Endothelial cell of umbilical vein (primary cell): ENCODE results near the gene CCSAP. TPM values are rescaled to one million over a fixed set of nuclear protein-coding genes. Genes with fewer than 3 reads are reported as not detected.

Source experiments
- BruUV-seq: library from RNA; stranded (reverse); fragments of 400-500 nt; replicated peaks from 2 replicates; lab custom pipeline; 2021; lab: Mats Ljungman, UMichigan
- CTCF ChIA-PET: fragments of 300-600, 350-600 bp; sonication (Branson Sonifier 250); formaldehyde crosslinking; loops from one replicate; lab custom pipeline; 2021; ENCODE audit warnings: antibody characterized with exemption, inconsistent platforms; lab: Charles Lee
- POLR2A ChIA-PET: fragments of 300-600, 350-600 bp; sonication (Branson Sonifier 250); formaldehyde crosslinking; loops from one replicate; lab custom pipeline; 2021; ENCODE audit warnings: antibody characterized with exemption, inconsistent platforms; lab: Charles Lee
- DNase-seq: peaks from one replicate; pipeline ENCODE4 v3.0.0-alpha.2; 2011; ENCODE audit warnings: low read depth, low spot score
- FAIRE-seq: peaks from 2 replicates; lab custom pipeline; 2011; peaks lifted over from hg19 to GRCh38; lab: Jason Lieb, UNC
- H2AFZ ChIP-seq: 2 replicates; pipeline ENCODE4 v1.6.0; 2012; ENCODE audit warnings: low read depth, low read length, control low read depth, inconsistent platforms
- H3K27ac ChIP-seq: 2 replicates; pipeline ENCODE4 v1.5.1; 2011; ENCODE audit warnings: low read depth, mild to moderate bottlenecking, control low read depth, low read length, moderate library complexity; ENCODE audit not compliant: insufficient read depth
- H3K27me3 ChIP-seq, 2 experiments: 2 replicates each; pipeline versions ENCODE4 v1.6.0 to v1.6.1; 2011; ENCODE audit warnings: low read length in 2 of 2, mixed read lengths in 1 of 2; ENCODE audit not compliant: control insufficient read depth in 2 of 2, insufficient read depth in 2 of 2
- H3K36me3 ChIP-seq, 2 experiments: 2 replicates in 1 of 2; 3 replicates in 1 of 2; pipeline ENCODE4 v1.5.1; 2011; ENCODE audit warnings: low read length in 2 of 2, mild to moderate bottlenecking in 1 of 2, moderate library complexity in 1 of 2; ENCODE audit not compliant: control insufficient read depth in 2 of 2, insufficient read depth in 2 of 2; ENCODE audit errors: extremely low read depth in 1 of 2
- H3K4me1 ChIP-seq: 3 replicates; pipeline ENCODE4 v1.5.1; 2011; ENCODE audit warnings: mild to moderate bottlenecking, low read length; ENCODE audit not compliant: control insufficient read depth, insufficient read depth; ENCODE audit errors: extremely low read depth
- H3K4me2 ChIP-seq: 2 replicates; pipeline ENCODE4 v1.6.1; 2011; ENCODE audit warnings: low read length, control low read depth, mixed read lengths; ENCODE audit not compliant: insufficient read depth
- H3K4me3 ChIP-seq, 3 experiments: fragments of 200-600 bp in 1 of 3; sonication (generic), shearing (Covaris generic) in 1 of 3; replicated peaks in 1 of 3; 2 replicates each; pipeline ENCODE4 v1.5.1; 2011 to 2016; ENCODE audit warnings: control low read depth in 3 of 3, low read length in 3 of 3, mild to moderate bottlenecking in 2 of 3, inconsistent platforms in 1 of 3, low read depth in 1 of 3, moderate library complexity in 1 of 3; ENCODE audit not compliant: insufficient read depth in 1 of 3
- H3K79me2 ChIP-seq: 2 replicates; pipeline ENCODE4 v1.6.0; 2012; ENCODE audit warnings: low read length, inconsistent platforms; ENCODE audit not compliant: control insufficient read depth, insufficient read depth
- H3K9ac ChIP-seq: replicated peaks from 2 replicates; pipeline ENCODE3; 2011; ENCODE audit warnings: low read length, control low read depth; ENCODE audit not compliant: insufficient read depth; ENCODE audit errors: extremely low read depth
- H3K9me1 ChIP-seq: replicated peaks from 3 replicates; pipeline ENCODE4 v1.6.0; 2011; ENCODE audit warnings: mild to moderate bottlenecking, low read length; ENCODE audit not compliant: control insufficient read depth, insufficient read depth; ENCODE audit errors: extremely low read depth
- H3K9me3 ChIP-seq: replicated peaks from 2 replicates; pipeline ENCODE4 v1.5.1; 2012; ENCODE audit warnings: low read length, inconsistent platforms; ENCODE audit not compliant: control insufficient read depth, insufficient read depth
- H4K20me1 ChIP-seq: replicated peaks from 2 replicates; pipeline ENCODE3; 2011; ENCODE audit warnings: mild to moderate bottlenecking, low read length; ENCODE audit not compliant: control insufficient read depth, insufficient read depth; ENCODE audit errors: extremely low read depth
- EZH2 ChIP-seq: IDR thresholded peaks from 2 replicates; pipeline ENCODE4 v1.6.1; 2012; ENCODE audit warnings: borderline replicate concordance, low read depth, mild to moderate bottlenecking, moderate library complexity, low read length, inconsistent platforms; ENCODE audit not compliant: severe bottlenecking
- FOS ChIP-seq: IDR thresholded peaks from 2 replicates; pipeline ENCODE4 v1.6.1; 2011; ENCODE audit warnings: mild to moderate bottlenecking, low read length, moderate library complexity, borderline replicate concordance; ENCODE audit not compliant: insufficient read depth
- GATA2 ChIP-seq: IDR thresholded peaks from 2 replicates; pipeline ENCODE4 v1.7.0; 2011; ENCODE audit warnings: low read depth, mild to moderate bottlenecking, moderate library complexity, mixed read lengths, low read length; ENCODE audit not compliant: insufficient read length, insufficient read depth
- JUN ChIP-seq: IDR thresholded peaks from 2 replicates; pipeline ENCODE4 v1.6.1; 2011; ENCODE audit warnings: borderline replicate concordance, low read depth; ENCODE audit not compliant: insufficient read length, insufficient read depth
- MYC ChIP-seq: IDR thresholded peaks from one replicate; pipeline ENCODE4 v1.6.1; 2011; ENCODE audit warnings: mild to moderate bottlenecking, low read depth, low read length
- POLR2A ChIP-seq: IDR thresholded peaks from 2 replicates; pipeline ENCODE4 v1.6.1; 2012; ENCODE audit warnings: low read depth, mild to moderate bottlenecking, control low read depth, low read length
- POLR2AphosphoS5 ChIP-seq: IDR thresholded peaks from 2 replicates; pipeline ENCODE4 v1.6.1; 2012; ENCODE audit warnings: low read depth, mild to moderate bottlenecking, control low read depth, low read length, moderate library complexity; ENCODE audit not compliant: insufficient read depth
- dilution Hi-C: fragments of 300-500 bp; cut with MboI; formaldehyde crosslinking; loops from one replicate; pipeline ENCODE4 v1.15.0; 2019; ENCODE audit warnings: low sequenced_read_pairs; ENCODE audit not compliant: extremely low pct_ligation_motif_present
- intact Hi-C: fragments of 100-400 bp; cut with micrococcal nuclease; formaldehyde crosslinking; loops from one replicate; pipeline ENCODE4 v1.10.0; 2022
- polyA plus RNA-seq, 4 experiments: library from polyadenylated mRNA; depleted of rRNA in 3 of 4; stranded (reverse) in 3 of 4; unstranded in 1 of 4; fragments of >200 nt; gene quantifications; 2 replicates each; pipeline versions ENCODE4 v1.2.1 to v1.2.3, GENCODE V29; 2011 to 2012; ENCODE audit warnings: missing spikeins in 1 of 4
- total RNA-seq: library from RNA; stranded (reverse); gene quantifications from 2 replicates; pipeline ENCODE4 v1.2.3, GENCODE V29; 2021
- TF ChIP-seq, protein P1 (sequence below), 2 donors: IDR thresholded peaks; 1 replicate in 1 of 2; 2 replicates in 1 of 2; pipeline ENCODE4 v1.5.1; 2011; ENCODE audit warnings: low read length in 2 of 2, mild to moderate bottlenecking in 2 of 2, moderate library complexity in 2 of 2, control low read depth in 1 of 2, inconsistent platforms in 1 of 2, low read depth in 1 of 2; ENCODE audit not compliant: insufficient read depth in 1 of 2; ENCODE audit errors: extremely low read depth in 1 of 2
- TF ChIP-seq, protein P2 (sequence below): IDR thresholded peaks from 2 replicates; pipeline ENCODE4 v1.6.1; 2011; ENCODE audit not compliant: insufficient read depth, insufficient read length

Gene CCSAP
- total and polyA plus RNA-seq, 2 donors (not counting 3 experiments of a cell fraction or from before 2014, with no cell fraction given) = 1.3 to 5.7 TPM

DNA sequence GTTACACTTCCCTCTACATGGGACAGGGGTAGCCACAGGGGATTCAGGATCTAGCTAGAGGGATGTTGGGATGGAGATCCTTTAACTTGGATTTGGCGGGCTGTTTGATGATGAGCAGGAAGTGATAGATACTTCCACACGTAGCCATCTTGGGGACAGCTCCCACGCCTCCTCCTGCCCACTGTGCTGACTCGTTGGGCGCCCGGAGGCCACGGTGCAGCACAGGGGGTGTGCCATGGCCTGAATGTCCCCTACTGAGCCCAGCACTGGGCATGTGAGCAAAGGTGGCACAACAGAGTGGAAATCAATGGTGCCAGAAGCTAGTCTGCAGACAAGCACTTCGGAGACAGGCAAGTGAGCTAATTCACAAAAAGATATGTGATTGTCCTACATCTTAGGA is 31.6 kb upstream of the CCSAP start:
- Histone ChIP-seq H3K36me3 (no peaks in the 10 kb centered on the region), H3K9ac (no peak overlapping the region), H4K20me1 (no peaks in the 10 kb centered on the region), H3K27me3 (peaks cover 2% of the 10 kb centered on the region in 2 experiments), H2AFZ (no peak overlapping the region), H3K4me2 (no peak overlapping the region), H3K27ac (no peak overlapping the region), H3K4me1 (no peaks in the 10 kb centered on the region), H3K9me1 (no peaks in the 10 kb centered on the region), H3K9me3 (no peaks in the 10 kb centered on the region), H3K79me2 (no peaks in the 10 kb centered on the region), H3K4me3 (no peak overlapping the region)
- DNase-seq (no peak), FAIRE-seq (no peak)
- ChIA-PET POLR2A (no interaction called here), CTCF (interaction anchor here (1.1 kb wide), 2 partner anchors 10 to 11 kb away, joined by 3 read pairs; no protein-coding TSS in a partner anchor)
- intact Hi-C loops (no loop called here), dilution Hi-C loops (no loop called here)
- no TSS peak for BruUV-seq
- TF ChIP-seq POLR2AphosphoS5 (no peak), POLR2A (no peak)
- TF ChIP-seq, protein P1, sequence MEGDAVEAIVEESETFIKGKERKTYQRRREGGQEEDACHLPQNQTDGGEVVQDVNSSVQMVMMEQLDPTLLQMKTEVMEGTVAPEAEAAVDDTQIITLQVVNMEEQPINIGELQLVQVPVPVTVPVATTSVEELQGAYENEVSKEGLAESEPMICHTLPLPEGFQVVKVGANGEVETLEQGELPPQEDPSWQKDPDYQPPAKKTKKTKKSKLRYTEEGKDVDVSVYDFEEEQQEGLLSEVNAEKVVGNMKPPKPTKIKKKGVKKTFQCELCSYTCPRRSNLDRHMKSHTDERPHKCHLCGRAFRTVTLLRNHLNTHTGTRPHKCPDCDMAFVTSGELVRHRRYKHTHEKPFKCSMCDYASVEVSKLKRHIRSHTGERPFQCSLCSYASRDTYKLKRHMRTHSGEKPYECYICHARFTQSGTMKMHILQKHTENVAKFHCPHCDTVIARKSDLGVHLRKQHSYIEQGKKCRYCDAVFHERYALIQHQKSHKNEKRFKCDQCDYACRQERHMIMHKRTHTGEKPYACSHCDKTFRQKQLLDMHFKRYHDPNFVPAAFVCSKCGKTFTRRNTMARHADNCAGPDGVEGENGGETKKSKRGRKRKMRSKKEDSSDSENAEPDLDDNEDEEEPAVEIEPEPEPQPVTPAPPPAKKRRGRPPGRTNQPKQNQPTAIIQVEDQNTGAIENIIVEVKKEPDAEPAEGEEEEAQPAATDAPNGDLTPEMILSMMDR (IDR thresholded peaks at IDR 0.05; ENCODE audit: extremely low read depth in 1 of 2, insufficient read depth in 1 of 2, low read depth in 1 of 2, low read length in 2 of 2) = no peak

DNA sequence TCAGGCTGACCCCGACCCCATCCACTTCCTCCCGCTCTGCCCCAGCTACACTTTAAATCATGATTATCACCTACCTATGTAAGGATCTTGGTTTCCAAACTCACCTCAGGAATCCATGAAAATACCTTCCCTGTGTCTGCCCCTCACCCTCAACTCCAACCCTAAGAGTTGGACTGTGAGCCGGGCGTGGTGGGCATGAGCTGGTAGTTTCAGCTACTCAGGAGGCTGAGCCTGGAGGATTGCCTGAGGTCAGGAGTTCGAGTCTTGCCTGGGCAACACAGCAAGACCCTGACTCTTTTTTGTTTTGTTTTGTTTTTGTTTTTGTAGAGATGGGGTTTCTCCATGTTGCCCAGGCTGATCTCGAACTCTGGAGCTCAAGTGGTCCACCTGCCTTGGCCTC is 30.5 kb upstream of the CCSAP start:
- POLR2A ChIA-PET = no interaction called here
- DNase-seq = no peak
- dilution Hi-C loops (no loop called here), intact Hi-C loops (no loop called here)
- CTCF ChIA-PET = interaction anchor here (1.1 to 1.2 kb wide), 2 partner anchors 9 kb away, joined by 3 read pairs; no protein-coding TSS in a partner anchor
- Histone ChIP-seq H3K4me1 (no peaks in the 10 kb centered on the region), H3K27me3 (peaks cover 2% of the 10 kb centered on the region in 2 experiments), H2AFZ (no peak overlapping the region), H3K79me2 (no peaks in the 10 kb centered on the region), H4K20me1 (no peaks in the 10 kb centered on the region), H3K9ac (no peak overlapping the region), H3K4me2 (no peak overlapping the region), H3K4me3 (no peak overlapping the region), H3K9me1 (no peaks in the 10 kb centered on the region), H3K36me3 (no peaks in the 10 kb centered on the region), H3K9me3 (no peaks in the 10 kb centered on the region), H3K27ac (no peak overlapping the region)
- FAIRE-seq = no peak
- no TSS peak for BruUV-seq
- TF ChIP-seq GATA2 (no peak), FOS (no peak), MYC (no peak), EZH2 (no peak), JUN (no peak), POLR2A (no peak), POLR2AphosphoS5 (no peak)
- TF ChIP-seq, protein P2, sequence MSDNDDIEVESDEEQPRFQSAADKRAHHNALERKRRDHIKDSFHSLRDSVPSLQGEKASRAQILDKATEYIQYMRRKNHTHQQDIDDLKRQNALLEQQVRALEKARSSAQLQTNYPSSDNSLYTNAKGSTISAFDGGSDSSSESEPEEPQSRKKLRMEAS = no peak
- TF ChIP-seq, protein P1 (IDR thresholded peaks at IDR 0.05; ENCODE audit: extremely low read depth in 1 of 2, insufficient read depth in 1 of 2, low read depth in 1 of 2, low read length in 2 of 2) = no peak
